Stimulated activated CD8-positive, alpha-beta memory T cell treated with anti-CD3 and anti-CD28 coated beads, Interleukin-7, amount 100 ng/mL, for 4 hours (primary cell): ENCODE data around the gene TEX13B.
"Not testable (repeated sequence)": the region's sequence is repeated elsewhere in the genome, so short reads cannot be mapped to it uniquely, and the experiment has no call there.

ENCODE experiments used
- DNase-seq, 2 donors: peaks; one replicate each; pipeline ENCODE4 v3.0.0-alpha.2; 2020; ENCODE audit warnings: low read depth in 2 of 2

TEX13B gene, protein sequence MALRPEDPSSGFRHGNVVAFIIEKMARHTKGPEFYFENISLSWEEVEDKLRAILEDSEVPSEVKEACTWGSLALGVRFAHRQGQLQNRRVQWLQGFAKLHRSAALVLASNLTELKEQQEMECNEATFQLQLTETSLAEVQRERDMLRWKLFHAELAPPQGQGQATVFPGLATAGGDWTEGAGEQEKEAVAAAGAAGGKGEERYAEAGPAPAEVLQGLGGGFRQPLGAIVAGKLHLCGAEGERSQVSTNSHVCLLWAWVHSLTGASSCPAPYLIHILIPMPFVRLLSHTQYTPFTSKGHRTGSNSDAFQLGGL

DNA sequence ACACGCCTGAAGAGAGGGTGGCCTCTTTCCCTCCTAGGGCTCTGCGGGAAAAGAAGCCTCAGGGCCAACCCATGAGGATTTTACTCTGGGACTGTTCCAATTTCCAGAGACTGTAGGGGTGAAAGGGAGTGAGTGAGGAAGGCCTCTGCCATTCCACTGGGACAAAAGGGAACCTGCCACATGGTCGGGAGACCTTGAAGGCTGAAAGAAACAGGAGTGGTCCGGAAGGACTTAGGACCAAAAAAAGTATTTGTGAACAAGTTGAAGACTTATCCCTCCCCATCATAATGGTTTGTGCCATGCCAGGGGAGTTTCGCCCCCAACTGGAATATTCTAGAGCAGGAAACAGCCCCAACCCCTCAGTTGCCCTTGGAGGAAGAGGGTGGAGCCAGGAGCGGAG lies at the start of gene TEX13B:
TSS of gene TEX13B (minus strand) at position 15 of the 400 bp plus-strand sequence. CDS start 243 bp downstream, outside the sequence.
- no peak for DNase-seq

DNA sequence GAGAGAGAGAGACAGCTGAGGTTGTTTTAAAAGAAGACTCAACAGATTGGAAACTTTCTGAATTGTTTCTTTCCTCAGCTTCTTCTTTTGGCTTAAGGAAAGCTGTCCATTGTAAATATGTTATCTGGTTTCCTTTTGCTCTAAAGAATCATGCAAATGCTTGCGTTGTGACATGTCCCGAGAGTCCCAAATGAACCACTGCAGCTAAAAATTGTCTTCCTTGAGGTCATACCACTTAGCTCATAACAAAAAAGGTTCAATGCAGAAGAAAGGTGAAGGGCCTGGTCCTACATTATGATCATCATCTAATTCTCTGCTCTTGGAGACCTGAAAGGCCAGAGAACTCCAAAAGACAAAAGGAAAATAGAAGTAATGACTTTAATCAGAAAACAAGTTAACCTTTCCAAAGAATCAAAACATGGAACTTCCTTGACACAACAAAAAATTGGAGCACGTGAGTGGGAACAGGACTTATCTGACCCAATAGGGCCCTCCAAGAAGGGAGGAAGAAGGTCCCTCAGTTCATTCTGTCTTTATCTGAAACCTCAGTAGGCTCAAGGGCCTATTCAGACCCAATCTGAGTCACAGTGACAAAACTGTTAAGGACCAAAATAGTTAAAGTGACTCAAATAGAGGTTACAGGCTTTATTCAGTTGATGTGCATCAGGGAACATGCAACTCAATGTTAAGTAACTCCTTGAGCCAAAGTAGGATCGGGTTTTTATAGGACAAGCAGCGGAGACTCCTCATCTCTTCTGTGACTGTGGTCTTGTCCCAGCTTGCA lies 48.0 kb upstream of the TEX13B start:
- no peak for DNase-seq

DNA sequence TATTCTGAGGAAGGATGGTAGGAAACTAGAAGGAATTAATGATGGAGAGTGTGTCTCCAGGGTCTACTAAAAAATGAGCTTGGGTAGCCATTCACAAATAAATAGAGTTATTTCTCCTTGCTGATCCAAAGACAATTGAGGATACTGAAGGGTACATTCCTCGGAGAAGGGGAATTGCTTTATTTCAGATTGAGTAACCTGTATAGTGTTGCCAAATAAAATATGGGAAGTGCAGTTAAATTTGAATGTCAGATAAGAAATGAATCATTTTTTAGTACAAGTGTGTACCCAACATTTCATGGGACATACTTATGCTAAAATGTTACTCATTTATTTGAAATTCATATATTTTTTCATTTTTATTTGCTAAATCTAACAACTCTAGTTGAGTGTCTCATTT lies 46.7 kb upstream of the TEX13B start:
- no peak for DNase-seq

DNA sequence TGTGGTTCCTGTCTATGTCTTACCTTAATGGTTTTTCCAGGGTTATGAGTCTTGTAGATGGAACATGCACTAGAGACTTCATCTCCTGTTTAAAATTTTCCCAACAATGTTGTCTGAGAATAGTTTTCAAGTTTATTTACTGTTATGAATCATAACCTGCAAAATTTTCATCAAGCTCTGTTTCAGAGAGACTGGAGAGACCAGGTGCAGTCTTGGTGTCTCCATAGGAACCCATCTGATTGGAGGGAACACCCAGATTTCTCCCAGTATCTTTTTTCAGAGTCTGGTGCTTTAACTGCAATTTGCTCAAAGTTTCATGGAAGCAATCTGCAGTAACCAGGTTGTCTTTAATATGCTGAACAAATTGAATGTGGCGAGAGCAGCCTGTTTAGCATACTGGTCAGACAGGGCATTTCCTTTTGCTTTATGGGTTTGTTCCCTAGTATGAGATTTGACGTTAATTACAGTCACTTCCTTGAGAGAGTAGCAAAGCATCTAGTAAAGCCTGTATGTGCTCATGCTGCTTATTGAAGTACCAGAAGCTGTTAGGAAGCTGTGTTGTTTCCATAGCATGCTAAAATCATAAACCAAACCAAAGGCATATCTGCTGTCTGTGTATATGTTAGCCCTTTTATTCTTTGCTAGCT lies 43.9 kb upstream of the TEX13B start:
- DNase-seq: no peak

DNA sequence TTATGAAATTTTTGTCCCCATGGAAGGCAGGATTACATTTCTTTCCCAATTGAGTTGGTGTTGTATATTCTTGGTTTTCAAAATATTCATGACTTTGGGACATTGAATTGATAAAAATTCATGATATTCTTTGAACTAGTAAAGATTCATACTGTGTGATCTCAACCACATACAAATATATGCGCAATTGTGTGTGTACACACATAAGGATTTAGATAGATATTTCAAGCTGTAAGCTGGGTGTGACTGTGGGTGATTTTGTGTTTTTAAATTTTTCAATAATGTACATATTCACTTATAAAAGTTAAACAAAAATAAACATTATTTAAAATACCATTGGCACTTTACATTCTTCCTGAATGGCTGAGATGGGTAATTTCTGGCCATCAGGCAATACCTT lies 43.2 kb upstream of the TEX13B start:
- DNase-seq: no peak

DNA sequence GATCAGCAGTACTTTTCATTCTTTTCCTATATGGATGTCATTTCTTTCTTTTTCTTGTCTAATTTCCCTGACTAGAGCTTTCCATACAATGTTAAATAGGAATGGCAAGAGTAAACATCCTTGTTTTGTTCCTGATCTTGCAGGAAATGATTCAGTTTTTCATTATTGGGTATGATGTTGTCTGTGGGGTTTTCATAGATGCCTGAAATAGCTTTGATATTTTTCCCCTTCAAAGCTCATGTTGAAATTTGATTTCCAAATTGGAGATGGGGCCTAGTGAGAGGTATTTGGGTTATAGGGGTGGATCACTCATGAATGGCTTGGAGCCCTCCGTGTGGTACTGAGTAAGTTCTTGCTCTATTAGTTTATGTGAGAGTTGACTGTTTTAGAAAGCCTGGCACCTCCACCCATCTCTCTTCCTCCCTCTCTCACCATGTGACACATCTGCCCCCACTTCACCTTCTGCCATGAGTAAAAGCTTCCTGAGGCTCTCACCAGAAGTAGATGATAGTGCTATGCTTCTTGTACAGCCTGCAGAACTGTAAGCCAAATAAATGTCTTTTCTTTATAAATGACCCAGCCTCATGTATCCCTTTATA lies 40.4 kb upstream of the TEX13B start:
- no peak for DNase-seq

DNA sequence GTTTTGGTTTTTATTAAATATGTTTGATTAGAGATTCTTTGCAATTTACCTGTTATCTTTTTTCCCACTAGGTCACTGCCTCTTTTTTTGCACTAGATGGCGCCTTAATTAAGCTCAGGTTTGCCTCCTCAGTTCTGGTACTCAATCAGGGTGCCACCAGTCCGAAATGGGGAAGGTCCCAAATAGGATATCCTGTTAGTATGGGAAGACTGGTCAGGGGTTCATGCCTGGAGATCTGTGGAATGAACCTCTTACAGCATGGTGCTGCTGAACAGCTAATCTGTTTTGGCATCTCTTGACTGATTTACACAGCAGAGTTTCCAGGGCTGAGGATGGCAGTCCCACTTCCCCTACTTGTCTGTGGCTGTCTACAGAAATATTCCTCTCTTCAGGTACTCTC lies 38.5 kb upstream of the TEX13B start:
- DNase-seq: no peak

DNA sequence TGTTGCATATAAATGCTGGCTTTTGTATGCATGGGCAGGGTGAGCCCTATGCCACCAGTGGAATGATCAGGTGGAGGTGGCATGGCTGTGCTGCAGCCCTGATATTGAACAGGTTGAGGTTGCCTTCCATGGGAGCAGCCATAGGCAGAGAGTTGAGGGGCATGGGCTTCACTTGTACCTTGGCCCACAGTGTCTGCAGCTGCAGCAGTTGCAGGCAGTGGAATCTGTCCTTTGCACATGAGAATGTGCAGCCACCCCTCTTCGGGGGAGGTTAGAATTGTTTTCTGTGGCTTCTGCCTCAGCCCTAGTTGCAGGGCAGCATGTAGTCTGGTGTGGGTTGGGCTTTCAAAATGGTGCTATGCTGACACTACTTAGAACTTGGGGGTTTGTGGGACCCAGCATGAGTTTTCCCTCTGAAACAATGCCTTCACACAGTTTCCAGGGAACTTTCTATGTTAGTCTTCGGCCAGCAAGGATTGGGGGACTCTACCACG lies 37.3 kb upstream of the TEX13B start:
- no peak for DNase-seq

DNA sequence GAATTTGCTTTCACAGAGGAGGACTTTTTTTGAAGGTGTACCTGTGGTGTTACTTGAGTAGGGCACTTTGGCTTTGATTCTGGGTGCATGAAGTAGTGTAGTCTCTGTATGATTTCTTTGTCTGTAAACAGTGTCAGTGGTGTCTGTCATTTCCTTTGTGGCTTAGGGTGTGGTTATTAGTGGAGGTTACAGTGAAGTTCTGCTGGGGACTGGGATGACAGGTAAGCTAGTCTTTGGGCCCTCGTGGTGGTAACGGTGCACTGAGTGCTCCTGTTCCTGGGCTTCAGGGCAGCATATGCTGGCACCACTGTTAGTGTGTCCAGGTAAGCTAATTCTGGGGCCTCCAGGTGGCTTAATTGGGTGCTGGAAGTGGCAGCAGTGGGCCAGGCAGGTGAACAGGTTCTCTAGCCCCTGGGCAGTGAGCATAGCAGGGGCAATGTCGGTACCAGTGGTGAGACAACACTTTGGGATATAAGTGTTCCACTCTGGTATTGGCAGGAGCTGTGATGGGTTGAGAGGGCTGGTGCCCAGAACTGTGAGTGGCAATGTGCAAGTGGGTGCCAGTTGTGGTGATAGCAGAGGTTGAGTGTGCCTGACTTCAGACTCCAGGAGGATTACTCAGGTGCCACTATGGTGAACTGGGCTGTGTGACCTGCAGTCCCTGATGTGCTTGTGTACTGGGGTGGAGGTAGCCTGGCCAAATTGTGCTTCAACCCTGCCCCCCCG lies 36.6 kb upstream of the TEX13B start:
- no peak for DNase-seq

DNA sequence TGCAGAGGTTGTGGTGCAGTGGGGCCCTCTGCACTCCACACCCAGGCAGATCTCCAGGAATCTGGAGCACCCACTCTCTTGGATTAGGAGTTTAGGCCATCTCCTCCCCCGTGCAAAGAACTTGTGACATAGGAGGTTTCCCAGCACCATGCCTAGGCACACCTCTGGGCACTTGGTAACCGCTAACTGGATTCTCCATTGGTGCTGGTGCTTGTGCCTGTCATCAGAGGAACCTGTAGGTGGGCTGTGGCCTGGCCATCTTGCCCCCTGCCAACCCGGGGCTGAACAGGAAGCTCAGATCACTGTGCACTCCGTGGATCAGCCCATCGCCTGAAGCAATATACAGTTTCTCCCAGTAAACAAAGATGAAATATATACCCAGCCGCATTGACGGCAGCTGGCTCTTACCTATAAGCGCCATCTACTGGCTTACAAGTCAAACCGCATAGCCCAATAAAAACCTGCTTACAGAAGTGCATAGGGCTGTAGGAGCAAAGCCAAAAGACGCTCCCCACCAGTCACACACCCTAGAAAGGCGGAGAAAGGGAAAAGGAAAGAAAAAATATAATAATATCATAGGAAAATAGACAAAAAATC lies 19.1 kb upstream of the TEX13B start:
- no peak for DNase-seq

DNA sequence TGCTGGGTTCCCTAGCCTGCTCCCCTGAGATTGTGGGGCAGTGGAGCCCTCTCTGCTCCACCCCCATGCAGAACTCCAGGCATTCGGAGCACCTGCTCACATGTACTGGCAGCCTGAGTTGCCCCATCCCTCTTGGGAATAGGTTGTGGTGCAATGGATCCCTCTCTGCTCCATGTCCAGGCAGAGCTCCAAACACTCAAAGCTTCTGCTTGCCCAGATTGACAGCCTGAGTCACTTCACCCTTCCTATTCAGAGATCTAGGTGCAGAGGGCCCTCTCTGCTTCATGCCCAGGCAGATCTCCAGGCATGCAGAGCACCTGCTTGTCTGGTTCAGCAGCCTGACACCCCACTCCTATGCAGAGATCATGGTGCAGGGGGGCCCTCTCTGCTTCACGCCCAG lies 18.6 kb upstream of the TEX13B start:
- no peak for DNase-seq

DNA sequence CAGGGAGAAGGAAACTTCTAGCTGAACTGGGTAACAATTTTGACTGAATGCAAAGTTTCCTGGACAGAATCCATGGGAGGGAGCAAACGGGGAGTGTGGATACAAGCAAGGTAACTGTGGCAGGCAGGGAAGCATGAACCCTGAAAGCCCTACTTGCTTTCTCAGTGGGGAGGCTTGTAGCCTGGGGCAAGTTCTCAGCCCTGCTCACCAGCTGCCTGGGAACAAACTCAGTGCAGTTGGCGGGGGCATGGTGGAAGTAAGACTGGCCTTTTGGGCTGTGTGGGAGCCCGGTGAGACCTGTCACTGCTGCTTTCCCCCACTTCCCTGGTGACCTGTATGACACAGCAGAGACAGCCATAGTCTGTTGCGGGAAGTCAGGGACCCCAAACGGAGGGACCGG lies 14.0 kb upstream of the TEX13B start:
- DNase-seq: no peak

DNA sequence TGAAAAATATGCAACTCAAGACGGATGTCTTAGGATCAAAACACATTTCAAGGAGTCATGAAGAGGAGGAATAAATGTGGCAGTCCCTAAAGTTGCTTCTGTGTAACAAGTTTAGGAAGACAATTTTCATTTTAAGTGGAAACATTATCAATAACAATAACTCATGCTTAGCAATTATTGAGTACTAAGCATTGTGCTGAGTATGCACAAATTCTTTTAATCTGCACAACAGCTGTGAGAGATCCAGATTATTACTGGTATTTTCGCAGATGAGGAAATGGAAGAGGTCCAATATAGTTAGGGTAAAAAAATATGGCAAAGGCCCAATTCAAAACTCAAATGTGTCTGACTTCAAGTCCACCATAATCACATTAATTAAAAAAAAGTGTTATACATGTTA lies 2.9 kb upstream of the TEX13B start:
- no peak for DNase-seq

DNA sequence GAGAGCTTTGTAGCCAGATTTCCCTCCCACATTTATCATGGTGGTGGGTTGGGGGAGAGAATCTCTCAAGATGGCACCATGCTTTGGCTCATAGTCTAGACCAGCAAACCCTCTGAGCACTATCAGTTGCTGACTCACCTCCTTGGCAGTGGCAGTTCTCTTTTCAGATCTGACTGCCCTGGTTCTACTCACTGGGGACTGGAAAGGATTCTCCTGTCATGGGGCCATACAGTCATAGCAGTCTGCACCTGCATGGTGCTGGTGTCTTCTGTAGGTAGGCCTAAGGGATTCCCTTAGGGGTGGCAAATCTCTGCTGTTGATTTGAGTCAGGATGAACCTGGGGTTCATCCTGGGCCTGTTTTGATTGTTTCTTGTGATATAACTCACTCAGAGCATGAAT lies 2.6 kb downstream of the TEX13B start:
- no peak for DNase-seq

DNA sequence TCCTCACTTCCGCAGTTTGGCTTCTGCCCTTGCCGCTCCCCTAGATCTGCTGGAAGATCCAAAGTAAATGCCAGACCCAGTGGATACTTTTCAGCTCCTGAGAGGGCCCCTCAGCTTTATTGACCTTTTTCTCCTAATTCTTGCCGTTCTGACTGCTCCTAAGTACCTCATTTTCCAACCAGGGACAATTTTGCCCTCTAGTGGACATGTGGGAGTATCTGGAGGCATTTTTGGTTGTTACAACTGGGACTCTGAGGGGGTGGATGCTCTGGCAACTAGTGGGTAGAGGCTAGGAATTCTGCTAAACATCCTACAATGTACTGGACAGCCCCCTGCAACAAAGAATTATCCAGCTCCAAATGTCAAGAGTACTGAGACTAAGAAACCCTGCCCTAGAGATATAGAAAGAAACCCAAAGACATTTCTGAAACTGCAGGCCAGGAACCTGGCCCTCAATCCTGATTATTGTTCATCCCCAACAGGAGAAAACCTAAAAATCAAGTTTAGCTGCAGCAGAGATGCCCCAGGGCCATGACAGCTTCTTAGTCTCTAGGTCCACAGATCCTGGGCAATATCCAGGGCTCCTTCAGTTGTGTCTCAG lies 3.4 kb downstream of the TEX13B start:
- no peak for DNase-seq

DNA sequence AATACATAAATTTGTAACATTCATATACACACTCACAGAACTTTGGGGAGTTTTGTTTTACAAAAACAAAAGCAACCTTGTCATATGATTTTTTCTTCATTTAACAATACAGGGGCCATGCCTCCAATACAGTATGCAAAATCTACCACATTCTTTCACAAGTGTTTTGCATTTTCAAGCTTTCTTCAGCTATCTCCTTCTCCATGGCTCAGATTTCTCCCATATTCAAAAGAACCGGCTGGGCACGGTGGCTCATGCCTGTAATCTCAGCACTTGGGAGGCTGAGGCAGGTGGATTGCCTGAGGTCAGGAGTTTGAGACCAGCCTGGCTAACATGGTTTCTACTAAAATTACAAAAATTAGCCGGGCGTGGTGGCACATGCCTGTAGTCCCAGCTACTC lies 4.1 kb downstream of the TEX13B start:
- DNase-seq: no peak

DNA sequence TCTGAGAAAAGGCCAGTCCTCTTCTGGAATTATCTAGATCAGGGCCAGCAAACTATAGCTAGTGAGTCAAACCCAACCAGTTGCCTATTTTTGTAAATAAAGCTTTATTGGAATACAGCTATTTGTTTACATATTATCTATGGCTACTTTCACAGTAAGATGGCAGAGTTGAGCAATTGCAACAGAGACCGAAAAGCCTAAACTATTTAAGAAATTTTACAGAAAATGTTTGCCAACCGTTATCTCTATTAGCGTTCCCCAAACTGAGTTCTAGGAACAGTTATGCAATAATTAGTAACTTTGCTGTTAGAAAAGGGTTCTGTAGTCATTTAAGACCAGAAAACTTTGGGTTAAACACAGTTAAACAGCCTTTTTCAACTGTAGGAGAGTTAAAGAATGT lies 10.5 kb downstream of the TEX13B start:
- DNase-seq: no peak

DNA sequence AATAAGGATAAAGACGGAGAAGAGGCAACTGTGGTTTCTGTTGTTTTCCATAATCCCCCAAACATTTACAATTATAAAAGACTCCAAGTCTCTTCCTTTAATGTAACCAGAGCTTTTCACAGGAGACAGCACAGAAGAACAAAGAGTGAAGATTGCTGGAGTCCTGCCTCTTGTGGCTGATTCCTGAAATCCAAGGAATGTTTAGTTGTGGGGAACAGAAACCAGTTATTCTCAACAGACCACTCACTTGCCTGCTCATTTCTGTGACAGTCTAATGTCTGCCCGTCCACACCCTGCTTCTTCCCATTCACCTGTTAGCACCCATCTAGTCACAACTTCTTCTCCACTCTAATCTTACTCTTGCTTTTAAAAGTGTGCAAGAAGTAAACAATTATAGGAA lies 12.1 kb downstream of the TEX13B start:
- no peak for DNase-seq

DNA sequence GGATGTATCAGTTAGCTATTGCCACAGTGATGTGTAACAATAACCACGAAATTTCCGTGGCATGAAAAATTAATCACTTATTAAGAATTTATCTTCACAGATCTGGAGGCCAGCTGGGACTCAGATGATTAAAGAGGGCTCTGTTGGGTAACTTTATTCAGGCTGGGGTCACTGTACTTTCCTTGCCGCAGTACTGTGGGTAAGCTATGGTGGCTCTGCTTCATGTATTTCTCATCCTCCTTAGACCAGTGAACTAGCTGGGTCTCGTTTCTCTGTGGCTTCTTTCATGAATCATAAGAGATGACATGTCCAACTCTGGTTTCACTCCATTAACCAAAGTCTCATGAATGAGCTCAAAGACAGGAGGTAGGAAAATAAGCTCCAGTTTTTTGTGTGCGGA lies 13.5 kb downstream of the TEX13B start:
- no peak for DNase-seq

DNA sequence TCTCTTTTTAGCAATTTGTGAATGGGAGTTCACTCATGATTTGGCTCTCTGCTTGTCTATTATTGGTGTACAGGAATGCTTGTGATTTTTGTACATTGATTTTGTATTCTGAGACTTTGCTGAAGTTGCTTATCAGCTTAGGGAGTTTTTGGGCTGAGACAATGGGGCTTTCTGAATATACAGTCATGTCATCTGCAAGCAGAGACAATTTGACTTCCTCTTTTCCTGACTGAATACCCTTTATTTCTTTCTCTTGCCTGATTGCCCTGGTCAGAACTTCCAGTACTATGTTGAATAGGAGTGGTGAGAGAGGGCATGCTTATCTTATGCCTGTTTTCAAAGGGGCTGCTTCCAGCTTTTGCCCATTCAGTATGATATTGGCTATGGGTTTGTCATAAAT lies 26.8 kb downstream of the TEX13B start:
- DNase-seq: not testable (repeated sequence)

DNA sequence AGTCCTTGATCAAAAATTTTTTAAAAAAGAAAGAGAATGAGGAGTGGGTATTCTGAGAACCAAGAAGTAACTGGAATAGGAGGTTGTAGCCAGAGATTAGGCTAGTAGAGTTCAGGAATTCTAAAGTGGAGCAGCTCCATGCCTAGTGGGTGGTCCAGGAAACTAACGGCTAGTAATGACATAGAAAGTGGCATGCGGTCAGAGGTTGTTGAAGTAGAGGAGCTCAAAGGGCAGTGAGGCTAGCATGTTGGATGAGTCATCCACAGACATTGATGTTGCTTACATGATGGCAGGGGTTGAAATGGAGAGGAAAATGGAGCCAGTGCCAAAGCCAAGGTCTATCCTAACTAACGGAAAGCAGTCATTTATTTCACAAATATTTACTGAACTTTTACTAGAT lies 42.1 kb downstream of the TEX13B start:
- no peak for DNase-seq
